ENCODE measurements around the gene PTPRM.

The PTPRM gene

GRCh38 chr18:7676253-7676873, 109.2 kb downstream of the PTPRM start:
- DNase-seq = no peak

GRCh38 chr18:7677001-7677400, 109.9 kb downstream of the PTPRM start:
- DNase-seq = no peak

- no peak for DNase-seq
Observed at GRCh38 chr18:7677424-7677823, 110.3 kb downstream of the PTPRM start.

- DNase-seq = no peak
Observed at GRCh38 chr18:7678389-7678788, 111.3 kb downstream of the PTPRM start.

- DNase-seq = no peak
Observed at GRCh38 chr18:7678801-7679200, 111.7 kb downstream of the PTPRM start.

GRCh38 chr18:7681298-7681697, 114.2 kb downstream of the PTPRM start:
- no peak for DNase-seq

- no peak for DNase-seq
Observed at GRCh38 chr18:7682321-7682720, 115.2 kb downstream of the PTPRM start.

GRCh38 chr18:7683753-7684152, 116.6 kb downstream of the PTPRM start:
- no peak for DNase-seq

GRCh38 chr18:7684357-7684756, 117.2 kb downstream of the PTPRM start:
- DNase-seq = no peak

GRCh38 chr18:7684966-7685365, 117.8 kb downstream of the PTPRM start:
- no peak for DNase-seq

- DNase-seq = no peak
Observed at GRCh38 chr18:7686278-7686677, 119.2 kb downstream of the PTPRM start.

- DNase-seq = no peak
Observed at GRCh38 chr18:7688580-7688979, 121.5 kb downstream of the PTPRM start.

GRCh38 chr18:7691206-7691605, 124.1 kb downstream of the PTPRM start:
- no peak for DNase-seq

- DNase-seq = no peak
Observed at GRCh38 chr18:7696780-7697179, 129.7 kb downstream of the PTPRM start.

- no peak for DNase-seq
Observed at GRCh38 chr18:7697306-7697705, 130.2 kb downstream of the PTPRM start.

- no peak for DNase-seq
Observed at GRCh38 chr18:7711495-7711894, 144.4 kb downstream of the PTPRM start.

GRCh38 chr18:7720395-7720794, 153.3 kb downstream of the PTPRM start:
- DNase-seq = no peak

GRCh38 chr18:7721532-7721931, 154.4 kb downstream of the PTPRM start:
- no peak for DNase-seq

- no peak for DNase-seq
Observed at GRCh38 chr18:7722955-7723354, 155.8 kb downstream of the PTPRM start.

- DNase-seq = no peak
Observed at GRCh38 chr18:7723558-7723957, 156.4 kb downstream of the PTPRM start.

- no peak for DNase-seq
Observed at GRCh38 chr18:7725473-7725872, 158.4 kb downstream of the PTPRM start.

GRCh38 chr18:7725897-7726296, 158.8 kb downstream of the PTPRM start:
- no peak for DNase-seq

- DNase-seq = no peak
Observed at GRCh38 chr18:7726522-7726921, 159.4 kb downstream of the PTPRM start.

- DNase-seq = no peak
Observed at GRCh38 chr18:7727361-7728076, 160.4 kb downstream of the PTPRM start.

GRCh38 chr18:7728297-7728696, 161.2 kb downstream of the PTPRM start:
- DNase-seq = no peak

All from CD4-positive, alpha-beta T cell treated with Interferon alpha-2 for 1 hour (primary cell).